Measurements from ENCODE around the gene THSD8.
"Not testable (repeated sequence)": the region's sequence is repeated elsewhere in the genome, so short reads cannot be mapped to it uniquely, and the experiment has no call there.

THSD8 gene

GRCh38 chr19:12792051-12792852, 9.6 kb upstream of the THSD8 start:
- DNase-seq (ENCODE audit: low read depth in 4 of 4, low spot score in 1 of 4) = peak in 1 of 4 experiments; percentile 67

GRCh38 chr19:12792853-12793289, 9.0 kb upstream of the THSD8 start:
- DNase-seq (ENCODE audit: low read depth in 4 of 4, low spot score in 1 of 4) = no peak

- DNase-seq (ENCODE audit: low read depth in 4 of 4, low spot score in 1 of 4) = peak in 3 of 4 experiments; percentile 83 to 90 (median 89)
Observed at GRCh38 chr19:12793290-12794195, 8.3 kb upstream of the THSD8 start.

GRCh38 chr19:12794196-12794941, 7.5 kb upstream of the THSD8 start:
- DNase-seq (ENCODE audit: low read depth in 4 of 4, low spot score in 1 of 4) = no peak

GRCh38 chr19:12794971-12795381, 6.9 kb upstream of the THSD8 start:
- DNase-seq (ENCODE audit: low read depth in 4 of 4, low spot score in 1 of 4) = no peak

- DNase-seq (ENCODE audit: low read depth in 4 of 4, low spot score in 1 of 4) = peak in 1 of 4 experiments; percentile 65
Observed at GRCh38 chr19:12796146-12797071, 5.5 kb upstream of the THSD8 start.

- DNase-seq (ENCODE audit: low read depth in 4 of 4, low spot score in 1 of 4) = no peak
Observed at GRCh38 chr19:12797141-12797587, 4.7 kb upstream of the THSD8 start.

GRCh38 chr19:12797607-12798006, 4.3 kb upstream of the THSD8 start:
- DNase-seq (ENCODE audit: low read depth in 4 of 4, low spot score in 1 of 4) = not testable (repeated sequence)

GRCh38 chr19:12799742-12800465, 2.0 kb upstream of the THSD8 start:
- no peak for DNase-seq (ENCODE audit: low read depth in 4 of 4, low spot score in 1 of 4)

GRCh38 chr19:12800466-12800770, 1.5 kb upstream of the THSD8 start:
- no peak for DNase-seq (ENCODE audit: low read depth in 4 of 4, low spot score in 1 of 4)

- DNase-seq (ENCODE audit: low read depth in 4 of 4, low spot score in 1 of 4) = no peak
Observed at GRCh38 chr19:12800923-12801465, 875 bp upstream of the THSD8 start.

- no peak for DNase-seq (ENCODE audit: low read depth in 4 of 4, low spot score in 1 of 4)
Observed at GRCh38 chr19:12802267-12803106, 618 bp downstream of the THSD8 start.

GRCh38 chr19:12804051-12804450, 2.2 kb downstream of the THSD8 start:
- DNase-seq (ENCODE audit: low read depth in 4 of 4, low spot score in 1 of 4) = no peak

- peak in 3 of 4 experiments; percentile 72 to 85 (median 83) for DNase-seq (ENCODE audit: low read depth in 4 of 4, low spot score in 1 of 4)
Observed at GRCh38 chr19:12806242-12807081, 4.6 kb downstream of the THSD8 start, which contains the start of gene RNASEH2A. Gene RNASEH2A, plus strand, starts transcription at chr19:12806584. Its CDS starts 90 bp downstream, at chr19:12806674.

GRCh38 chr19:12815088-12815487, 13.2 kb downstream of the THSD8 start:
- no peak for DNase-seq (ENCODE audit: low read depth in 4 of 4, low spot score in 1 of 4)

- not testable (repeated sequence) for DNase-seq (ENCODE audit: low read depth in 4 of 4, low spot score in 1 of 4)
Observed at GRCh38 chr19:12817188-12817587, 15.3 kb downstream of the THSD8 start.

- DNase-seq (ENCODE audit: low read depth in 4 of 4, low spot score in 1 of 4) = not testable (repeated sequence)
Observed at GRCh38 chr19:12817810-12818209, 15.9 kb downstream of the THSD8 start.
